ENCODE data around the gene NEFH.
"Not testable (repeated sequence)": the region's sequence is repeated elsewhere in the genome, so short reads cannot be mapped to it uniquely, and the experiment has no call there.

The NEFH gene

DNA sequence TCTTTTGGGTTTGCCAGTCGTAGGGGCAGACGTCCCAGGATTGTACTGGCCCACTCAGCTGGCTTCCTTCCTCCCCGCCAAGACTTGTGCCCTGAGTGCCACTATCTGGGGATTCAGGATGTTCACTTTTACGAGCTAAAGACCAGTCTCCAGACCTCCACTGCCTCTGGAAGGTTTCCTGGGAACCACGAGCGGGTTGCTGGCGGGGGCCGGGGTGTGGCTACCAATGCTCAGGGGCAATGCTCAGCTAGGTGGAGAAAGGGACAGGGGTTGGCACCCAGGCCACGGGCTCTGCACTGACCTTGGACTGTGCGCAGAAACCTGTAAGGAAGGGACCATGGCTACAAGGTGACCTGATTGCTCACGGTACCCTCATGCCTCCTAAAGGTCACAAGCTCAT, 2.2 kb downstream of the NEFH start:
- no peak for DNase-seq (ENCODE audit: low read depth)
- H3K4me3 ChIP-seq (ENCODE audit: low read depth, low read length): no peak overlapping the region
- no peak for TF ChIP-seq CTCF (conservative IDR thresholded peaks at IDR 0.05; ENCODE audit: low read depth, low read length)

DNA sequence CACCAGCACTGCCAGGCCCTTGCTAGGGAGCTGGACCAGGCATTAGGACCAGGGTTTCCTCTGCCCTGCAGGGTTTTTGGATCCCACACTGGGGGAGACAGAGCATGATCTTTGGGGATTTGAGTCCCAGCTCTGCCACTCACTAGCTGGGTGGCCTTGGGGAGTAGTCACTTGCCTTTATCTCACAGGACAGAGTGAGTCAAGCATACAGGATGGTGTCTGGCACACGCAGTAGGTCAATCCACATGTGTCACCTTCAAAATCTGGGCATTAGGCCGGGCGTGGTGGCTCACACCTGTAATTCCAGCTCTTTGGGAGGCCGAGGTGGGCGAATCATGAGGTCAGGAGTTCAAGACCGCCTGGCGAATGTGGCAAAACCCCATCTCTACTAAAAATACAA, 2.7 kb downstream of the NEFH start:
- H3K4me3 ChIP-seq (ENCODE audit: low read depth, low read length): no peak overlapping the region
- no peak for TF ChIP-seq CTCF (conservative IDR thresholded peaks at IDR 0.05; ENCODE audit: low read depth, low read length)
- DNase-seq (ENCODE audit: low read depth): no peak

- no peak for DNase-seq (ENCODE audit: low read depth)
- H3K4me3 ChIP-seq (ENCODE audit: low read depth, low read length): no peak overlapping the region
- no peak for TF ChIP-seq CTCF (conservative IDR thresholded peaks at IDR 0.05; ENCODE audit: low read depth, low read length)
Measured at GRCh38 chr22:29483254-29483653, 3.2 kb downstream of the NEFH start.

DNA sequence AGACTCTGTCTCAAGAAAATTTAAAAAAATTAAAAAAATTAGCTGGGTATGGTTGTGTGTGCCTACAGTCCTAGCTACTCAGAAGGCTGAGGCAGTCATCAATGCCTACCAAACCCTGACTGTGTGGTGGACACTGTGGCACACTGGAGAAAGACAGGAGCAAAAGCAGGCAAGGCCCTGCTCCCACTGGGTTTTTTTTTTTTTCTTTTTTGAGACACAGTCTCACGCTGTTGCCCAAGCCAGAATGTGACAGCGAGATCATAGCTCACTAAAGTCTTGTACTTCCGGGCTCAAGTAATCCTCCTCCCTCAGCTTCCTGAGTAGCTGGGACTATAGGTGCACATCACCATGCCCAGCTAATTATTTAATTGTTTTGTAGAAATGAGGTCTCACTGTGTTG, 4.6 kb downstream of the NEFH start:
- H3K4me3 ChIP-seq (ENCODE audit: low read depth, low read length): no peak overlapping the region
- no peak for TF ChIP-seq CTCF (conservative IDR thresholded peaks at IDR 0.05; ENCODE audit: low read depth, low read length)
- DNase-seq (ENCODE audit: low read depth): no peak

DNA sequence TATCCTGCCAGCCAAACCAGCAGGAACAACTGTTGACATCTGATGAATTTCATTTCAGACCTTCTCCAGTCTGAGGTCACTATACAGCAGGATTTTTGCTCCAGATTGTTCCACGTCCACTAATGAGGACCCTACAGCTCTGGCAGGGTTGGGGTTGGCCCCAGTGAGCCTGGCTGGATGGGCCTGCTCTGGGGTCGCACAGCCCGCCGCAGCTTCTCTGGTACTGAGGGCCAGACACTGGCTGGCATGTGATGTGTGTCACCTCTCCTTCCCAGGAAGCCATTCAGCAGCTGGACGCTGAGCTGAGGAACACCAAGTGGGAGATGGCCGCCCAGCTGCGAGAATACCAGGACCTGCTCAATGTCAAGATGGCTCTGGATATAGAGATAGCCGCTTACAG, 5.4 kb downstream of the NEFH start:
- no peak for DNase-seq (ENCODE audit: low read depth)
- no peak for TF ChIP-seq CTCF (conservative IDR thresholded peaks at IDR 0.05; ENCODE audit: low read depth, low read length)
- H3K4me3 ChIP-seq (ENCODE audit: low read depth, low read length): no peak overlapping the region

- no peak for DNase-seq (ENCODE audit: low read depth)
- no peak overlapping the region for H3K4me3 ChIP-seq (ENCODE audit: low read depth, low read length)
- no peak for TF ChIP-seq CTCF (conservative IDR thresholded peaks at IDR 0.05; ENCODE audit: low read depth, low read length)
Measured at GRCh38 chr22:29487426-29487986, 7.5 kb downstream of the NEFH start.

- H3K4me3 ChIP-seq (ENCODE audit: low read depth, low read length); DNase-seq (ENCODE audit: low read depth): not testable (repeated sequence)
Measured at GRCh38 chr22:29489127-29489780, 9.2 kb downstream of the NEFH start.

Data from choroid plexus epithelial cell (primary cell).